ENCODE results near the gene F2R.
"Not testable (repeated sequence)": the region's sequence is repeated elsewhere in the genome, so short reads cannot be mapped to it uniquely, and the experiment has no call there.

The F2R gene

GRCh38 chr5:76761118-76761517, 45.2 kb downstream of the F2R start:
- DNase-seq, result not testable (repeated sequence)

GRCh38 chr5:76762484-76762883, 46.6 kb downstream of the F2R start:
- DNase-seq, result no peak

DNA sequence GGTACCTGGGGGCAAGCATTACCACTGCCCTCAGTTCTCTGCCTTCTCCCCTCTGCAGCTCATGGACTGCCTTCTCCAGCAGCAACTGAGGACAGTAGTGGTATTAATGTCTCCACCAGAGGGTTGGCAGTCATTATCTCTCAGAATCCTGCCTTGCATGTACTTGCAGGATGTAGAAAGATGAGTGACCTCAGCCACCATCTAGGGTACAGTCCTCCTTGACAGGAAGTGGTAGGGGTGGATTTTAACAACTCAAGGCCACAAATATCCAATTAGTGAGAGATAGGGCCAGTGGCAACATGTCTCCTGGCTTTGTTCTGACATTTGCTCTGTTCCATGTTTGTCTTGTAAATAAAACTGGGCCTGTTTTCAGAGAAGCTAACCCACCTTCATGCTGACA, 47.2 kb downstream of the F2R start:
- no peak for DNase-seq

GRCh38 chr5:76764374-76764773, 48.4 kb downstream of the F2R start:
- DNase-seq, result no peak

DNA sequence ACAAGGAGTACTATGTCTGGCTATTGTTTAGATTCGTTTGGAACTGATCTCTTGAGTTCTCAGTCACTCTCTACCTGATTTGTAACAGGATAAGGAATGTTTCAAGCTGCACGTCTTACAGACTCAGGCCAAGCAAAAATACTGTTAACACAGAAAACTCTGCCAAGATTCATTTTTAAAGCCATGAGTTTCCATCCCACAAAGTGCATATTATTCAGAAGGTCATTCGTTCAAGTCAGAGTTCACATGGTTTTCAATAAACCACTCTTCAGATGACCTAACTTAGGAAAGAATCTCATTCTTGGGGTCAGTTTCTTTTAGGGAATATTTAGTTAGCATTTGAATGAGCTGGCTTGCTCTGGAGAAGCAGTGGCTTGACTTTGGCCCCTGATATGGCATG, 49.3 kb downstream of the F2R start:
- no peak for DNase-seq

GRCh38 chr5:76766746-76767145, 50.8 kb downstream of the F2R start:
- no peak for DNase-seq

DNA sequence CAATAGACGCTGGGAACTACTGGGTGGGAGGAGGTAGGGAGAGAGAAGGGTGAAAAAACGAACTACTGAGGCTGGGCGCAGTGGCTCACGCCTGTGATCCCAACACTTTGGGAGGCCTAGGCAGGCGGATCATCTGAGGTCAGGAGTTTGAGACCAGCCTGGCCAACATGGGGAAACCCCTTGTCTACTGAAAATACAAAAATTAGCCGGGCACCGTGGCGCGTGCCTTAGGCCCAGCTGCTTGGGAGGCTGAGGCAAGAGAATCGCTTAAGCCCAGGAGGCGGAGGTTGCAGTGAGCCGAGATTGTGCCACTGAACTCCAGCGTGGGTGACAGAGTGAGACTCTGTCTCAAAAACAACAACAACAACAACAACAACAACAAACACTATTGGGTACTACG, 55.1 kb downstream of the F2R start:
- DNase-seq, result not testable (repeated sequence)

DNA sequence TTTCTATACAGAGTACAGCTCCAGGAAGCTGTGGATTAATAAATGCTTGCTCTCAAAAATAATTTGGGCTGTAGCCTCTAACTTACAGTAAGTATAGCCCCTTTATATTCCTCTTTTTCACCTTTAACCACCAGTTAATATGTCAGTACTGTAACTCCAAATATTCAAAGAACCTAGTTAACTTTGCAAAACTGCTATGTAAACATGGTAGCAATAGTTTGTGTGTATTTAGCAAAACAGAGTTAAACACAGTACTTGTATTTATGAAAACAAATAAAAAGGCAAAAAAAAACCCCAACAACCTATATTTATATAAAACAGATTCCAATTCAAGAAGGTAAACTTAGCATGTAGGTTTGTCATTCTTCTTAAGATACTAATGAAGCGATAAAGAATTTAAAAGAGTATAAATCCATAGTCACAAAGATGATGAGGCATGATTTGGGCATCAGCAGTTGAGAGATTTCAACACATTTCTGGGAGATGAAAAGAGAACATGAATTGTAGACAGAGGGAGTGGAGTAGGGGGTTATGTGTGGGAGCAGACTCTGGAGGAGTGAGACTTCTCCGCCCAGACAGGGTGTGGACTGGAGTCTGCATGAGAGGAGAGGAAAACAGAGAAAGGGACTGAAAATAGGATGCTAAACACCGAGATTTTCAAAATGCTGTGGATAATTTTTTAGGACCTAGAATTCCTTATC, 55.9 kb downstream of the F2R start:
- DNase-seq, result no peak

DNA sequence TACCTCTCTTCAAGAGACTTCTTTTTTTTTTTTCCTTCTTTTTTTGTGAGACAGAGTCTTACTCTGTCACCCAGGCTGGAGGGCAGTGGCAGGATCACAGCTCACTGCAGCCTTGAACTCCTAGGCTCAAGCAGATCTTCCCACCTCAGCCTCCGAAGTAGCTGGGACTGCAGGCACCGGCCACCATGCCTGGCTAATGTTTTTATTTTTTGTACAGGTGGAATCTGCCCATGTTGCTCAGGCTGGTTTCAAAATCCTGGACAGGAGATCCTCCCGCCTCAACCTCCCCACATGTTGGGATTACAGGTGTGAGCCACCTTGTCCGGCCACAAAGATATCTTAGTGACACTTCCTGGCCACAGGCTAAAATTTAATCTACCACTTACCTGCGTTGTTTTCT, 60.0 kb downstream of the F2R start:
- no peak for DNase-seq

DNA sequence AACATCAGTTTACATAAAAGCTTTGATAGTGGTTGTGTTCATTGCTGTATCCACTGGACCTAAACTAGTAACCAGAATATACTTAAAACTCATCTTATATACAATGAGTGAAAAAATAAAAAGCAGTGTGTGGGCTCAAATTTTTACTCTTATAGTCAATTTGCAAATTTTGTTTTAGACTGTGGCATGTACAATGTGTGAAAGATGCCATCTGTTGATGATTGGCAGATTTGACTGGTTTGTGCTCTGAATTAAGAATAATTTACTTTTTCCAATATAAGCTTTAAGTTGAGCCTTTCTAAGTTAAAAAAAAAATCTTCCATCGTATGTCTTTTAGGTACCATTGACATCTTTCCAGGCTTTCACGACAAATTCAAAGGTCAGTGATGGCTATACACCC, 60.5 kb downstream of the F2R start:
- DNase-seq, result no peak

GRCh38 chr5:76780616-76781015, 64.7 kb downstream of the F2R start:
- DNase-seq, result not testable (repeated sequence)

GRCh38 chr5:76781775-76782174, 65.8 kb downstream of the F2R start:
- DNase-seq, result no peak

- DNase-seq, result no peak
These were observed 66.5 kb downstream of the F2R start for GRCh38 chr5:76782444-76782843.
